ENCODE measurements around the gene SLC19A1.
"Not testable (repeated sequence)": the region's sequence is repeated elsewhere in the genome, so short reads cannot be mapped to it uniquely, and the experiment has no call there.

The SLC19A1 gene

GRCh38 chr21:45531393-45532215 lies 10.6 kb downstream of the SLC19A1 start:
- no peak for DNase-seq

- DNase-seq: not testable (repeated sequence)
Observed at GRCh38 chr21:45531114-45531392, 11.2 kb downstream of the SLC19A1 start.

GRCh38 chr21:45530423-45531113 lies 11.7 kb downstream of the SLC19A1 start:
- no peak for DNase-seq

GRCh38 chr21:45529785-45530422 lies 12.3 kb downstream of the SLC19A1 start:
- no peak for DNase-seq

- no peak for DNase-seq
Observed at GRCh38 chr21:45528981-45529784, 13.1 kb downstream of the SLC19A1 start.

GRCh38 chr21:45528028-45528705 lies 14.1 kb downstream of the SLC19A1 start:
- DNase-seq: no peak

GRCh38 chr21:45527151-45527999 lies 14.9 kb downstream of the SLC19A1 start:
- not testable (repeated sequence) for DNase-seq

- DNase-seq: no peak
Observed at GRCh38 chr21:45525910-45526306, 16.3 kb downstream of the SLC19A1 start.

- no peak for DNase-seq
Observed at GRCh38 chr21:45525153-45525909, 16.9 kb downstream of the SLC19A1 start.

- no peak for DNase-seq
Observed at GRCh38 chr21:45524756-45525152, 17.5 kb downstream of the SLC19A1 start.

GRCh38 chr21:45523411-45524101 lies 18.7 kb downstream of the SLC19A1 start:
- no peak for DNase-seq

- no peak for DNase-seq
Observed at GRCh38 chr21:45522986-45523385, 19.3 kb downstream of the SLC19A1 start.

- DNase-seq: no peak
Observed at GRCh38 chr21:45522381-45522780, 19.9 kb downstream of the SLC19A1 start.

GRCh38 chr21:45521241-45521640 lies 21.0 kb downstream of the SLC19A1 start:
- DNase-seq: no peak

GRCh38 chr21:45519182-45519581 lies 23.1 kb downstream of the SLC19A1 start:
- DNase-seq: no peak

- DNase-seq: no peak
Observed at GRCh38 chr21:45518742-45519141, 23.5 kb downstream of the SLC19A1 start.

GRCh38 chr21:45517249-45518065 lies 24.8 kb downstream of the SLC19A1 start:
- DNase-seq: peak in 1 of 2 donors; percentile 16

- DNase-seq: no peak
Observed at GRCh38 chr21:45516671-45517151, 25.5 kb downstream of the SLC19A1 start.

- no peak for DNase-seq
Observed at GRCh38 chr21:45516071-45516670, 26.1 kb downstream of the SLC19A1 start.
